Stimulated activated CD4-positive, alpha-beta T cell treated with anti-CD3 and anti-CD28 coated beads, Interleukin-12 subunit alpha, Interleukin-12 subunit beta, amount 100 ng/mL, for 48 hours (primary cell): Measurements from ENCODE around the gene IL7R.

Source experiments
- DNase-seq, 3 donors: peaks; one replicate each; pipeline ENCODE4 v3.0.0-alpha.2; 2020; ENCODE audit warnings: low read depth in 2 of 3, low spot score in 1 of 3

The IL7R gene, protein sequence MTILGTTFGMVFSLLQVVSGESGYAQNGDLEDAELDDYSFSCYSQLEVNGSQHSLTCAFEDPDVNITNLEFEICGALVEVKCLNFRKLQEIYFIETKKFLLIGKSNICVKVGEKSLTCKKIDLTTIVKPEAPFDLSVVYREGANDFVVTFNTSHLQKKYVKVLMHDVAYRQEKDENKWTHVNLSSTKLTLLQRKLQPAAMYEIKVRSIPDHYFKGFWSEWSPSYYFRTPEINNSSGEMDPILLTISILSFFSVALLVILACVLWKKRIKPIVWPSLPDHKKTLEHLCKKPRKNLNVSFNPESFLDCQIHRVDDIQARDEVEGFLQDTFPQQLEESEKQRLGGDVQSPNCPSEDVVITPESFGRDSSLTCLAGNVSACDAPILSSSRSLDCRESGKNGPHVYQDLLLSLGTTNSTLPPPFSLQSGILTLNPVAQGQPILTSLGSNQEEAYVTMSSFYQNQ

DNA sequence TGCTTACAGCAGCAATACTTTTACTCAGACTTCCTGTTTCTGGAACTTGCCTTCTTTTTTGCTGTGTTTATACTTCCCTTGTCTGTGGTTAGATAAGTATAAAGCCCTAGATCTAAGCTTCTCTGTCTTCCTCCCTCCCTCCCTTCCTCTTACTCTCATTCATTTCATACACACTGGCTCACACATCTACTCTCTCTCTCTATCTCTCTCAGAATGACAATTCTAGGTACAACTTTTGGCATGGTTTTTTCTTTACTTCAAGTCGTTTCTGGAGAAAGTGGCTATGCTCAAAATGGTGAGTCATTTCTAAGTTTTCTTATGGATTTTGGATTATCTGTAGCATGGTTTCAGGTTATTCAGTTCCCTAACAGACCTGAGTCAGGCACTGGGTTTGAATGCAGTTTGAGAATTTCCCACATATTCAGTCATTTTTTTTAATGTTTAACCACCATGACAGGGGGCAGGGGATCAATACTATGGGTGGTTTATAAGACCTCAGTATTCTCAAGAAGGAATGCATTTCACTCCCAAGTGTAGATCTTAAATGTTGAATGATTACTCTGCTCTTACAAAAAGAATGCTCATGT is at the start of gene IL7R:
Gene IL7R (plus strand): TSS at position 127 of the 587 bp plus-strand sequence. CDS start 87 bp downstream, at position 214.
- no peak for DNase-seq

DNA sequence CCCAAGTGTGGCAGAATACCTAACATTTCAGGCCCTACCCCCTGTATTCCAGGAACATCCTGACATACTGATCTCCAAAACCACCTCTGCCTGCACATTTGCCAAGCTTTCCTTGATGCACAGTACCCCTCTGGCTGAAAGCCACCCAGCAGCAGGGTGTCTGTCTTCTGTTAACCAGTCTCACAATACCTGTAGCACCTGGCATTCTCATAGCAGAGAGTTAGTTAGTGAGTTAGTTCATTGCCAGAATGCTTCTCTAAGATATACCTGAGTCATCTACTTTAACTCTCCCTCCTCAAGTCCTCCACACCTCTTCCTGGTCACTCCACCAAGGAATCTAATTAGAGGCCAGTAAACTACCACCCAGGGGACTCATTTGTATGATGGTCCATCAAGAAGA is 46.1 kb upstream of the IL7R start:
- DNase-seq: no peak

DNA sequence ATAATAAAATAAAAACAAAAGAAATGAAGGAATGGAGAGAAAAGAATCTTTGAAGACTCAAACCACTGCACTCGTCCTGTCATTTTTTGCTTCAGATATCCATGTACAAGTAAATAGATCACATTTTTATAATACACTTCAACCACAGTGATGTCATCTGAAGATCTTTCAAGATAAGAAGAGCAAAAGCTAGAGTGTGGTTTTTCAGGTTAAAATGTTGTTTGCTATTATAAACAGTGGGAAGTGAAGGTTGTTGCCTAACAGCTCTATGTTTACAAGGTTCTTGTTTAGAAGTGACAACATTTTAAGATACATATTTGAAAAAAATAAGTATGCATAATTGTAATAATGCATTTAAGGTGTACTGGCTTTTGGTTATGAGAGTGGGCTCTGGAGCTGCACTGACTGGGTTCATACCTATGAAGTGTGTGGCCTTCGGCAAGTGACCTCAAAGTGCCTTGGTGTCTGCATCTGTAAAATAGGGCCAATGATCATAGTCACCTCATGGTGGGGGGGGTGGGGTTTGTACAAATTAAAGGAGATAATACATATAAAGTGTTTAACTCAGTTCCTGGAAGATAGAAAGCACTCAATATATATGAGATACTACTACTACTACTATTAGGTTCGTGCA is 45.5 kb upstream of the IL7R start:
- no peak for DNase-seq

DNA sequence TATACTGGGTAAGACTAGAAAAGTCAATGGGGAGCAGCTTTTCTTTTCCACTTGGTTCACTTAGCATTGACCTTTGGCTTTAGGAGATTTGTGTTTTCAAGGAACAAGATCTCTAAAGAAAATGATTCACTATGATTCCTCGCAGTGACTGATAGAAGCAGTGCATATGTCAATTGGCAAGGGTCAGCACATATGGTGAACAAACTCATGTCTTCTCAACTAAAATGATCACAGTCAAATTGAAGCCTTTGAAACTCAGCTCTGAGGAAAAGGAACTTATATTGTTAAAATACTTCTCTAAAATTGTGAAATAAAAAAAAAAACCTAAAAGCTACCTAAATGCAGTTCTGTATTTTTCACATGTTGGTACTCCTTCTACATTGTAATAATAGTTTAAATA is 43.2 kb upstream of the IL7R start:
- no peak for DNase-seq

DNA sequence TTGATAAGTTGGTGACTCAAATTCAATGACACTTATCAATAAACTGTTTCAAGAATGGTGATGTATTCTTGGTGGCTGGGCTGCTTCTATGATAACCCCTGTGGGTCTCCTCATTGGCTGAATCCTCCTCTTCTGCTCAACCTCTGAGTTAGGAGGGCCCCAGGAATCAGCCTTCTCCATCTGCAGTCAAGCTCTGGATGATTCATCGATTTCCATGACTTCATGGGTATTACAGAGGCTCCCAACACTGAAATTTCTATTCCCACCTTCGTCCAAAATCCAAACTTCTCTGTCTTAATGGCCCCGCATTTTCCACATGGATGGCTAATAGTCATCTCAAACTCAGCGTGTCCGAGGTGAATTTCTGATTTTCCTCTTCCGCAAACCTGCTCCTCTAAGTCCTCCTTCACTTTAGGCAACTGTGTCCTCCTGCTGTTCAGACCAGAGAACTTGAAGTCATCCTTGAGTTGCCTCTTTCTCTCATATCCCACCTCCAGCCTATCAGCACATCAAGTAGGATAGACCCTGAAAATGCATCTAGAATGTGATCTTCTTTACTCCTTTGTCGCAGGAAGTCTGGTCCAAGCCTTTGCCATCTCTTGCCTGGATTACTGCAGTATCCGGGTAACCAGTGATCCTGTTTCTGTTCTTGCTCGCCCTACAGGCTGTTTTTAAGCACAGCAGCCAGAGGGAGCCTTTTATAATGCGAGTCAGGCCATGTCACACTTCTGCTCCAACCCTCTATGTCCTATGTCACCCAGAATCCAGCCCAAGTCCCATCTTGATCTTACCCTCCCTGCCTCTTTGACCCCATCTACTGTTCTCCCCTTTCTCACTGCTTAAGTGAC is 41.4 kb upstream of the IL7R start:
- peak in 1 of 3 donors; percentile 71 for DNase-seq

DNA sequence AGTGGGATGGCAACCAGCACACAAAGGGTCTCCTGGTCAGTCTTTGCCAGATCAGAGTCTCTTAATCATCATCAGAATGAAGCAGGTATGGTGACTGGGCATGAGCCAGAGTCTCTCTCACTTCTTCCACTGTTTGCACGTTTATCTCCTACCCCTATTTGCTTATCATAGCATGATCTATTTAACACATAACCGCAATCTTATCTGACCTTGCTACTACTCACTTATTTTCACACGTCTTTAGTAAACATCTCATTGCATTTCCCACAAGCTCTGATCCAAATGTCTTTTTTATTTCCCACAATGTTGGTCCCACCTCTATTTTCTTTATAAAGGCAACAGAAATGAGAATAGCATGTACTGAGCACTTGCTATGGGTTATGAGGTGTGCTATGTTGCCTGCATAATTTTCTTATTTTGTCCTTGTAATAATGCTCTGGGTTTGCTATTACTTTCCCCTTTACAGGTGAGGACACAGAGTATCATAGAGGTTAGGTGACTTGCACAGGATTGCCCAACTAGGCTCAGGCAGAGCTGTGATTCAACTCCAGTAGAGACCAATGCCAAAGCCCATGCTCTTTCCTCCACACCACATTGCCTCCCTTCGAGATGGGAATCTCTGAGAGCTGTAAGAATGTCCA is 39.7 kb upstream of the IL7R start:
- DNase-seq: no peak

DNA sequence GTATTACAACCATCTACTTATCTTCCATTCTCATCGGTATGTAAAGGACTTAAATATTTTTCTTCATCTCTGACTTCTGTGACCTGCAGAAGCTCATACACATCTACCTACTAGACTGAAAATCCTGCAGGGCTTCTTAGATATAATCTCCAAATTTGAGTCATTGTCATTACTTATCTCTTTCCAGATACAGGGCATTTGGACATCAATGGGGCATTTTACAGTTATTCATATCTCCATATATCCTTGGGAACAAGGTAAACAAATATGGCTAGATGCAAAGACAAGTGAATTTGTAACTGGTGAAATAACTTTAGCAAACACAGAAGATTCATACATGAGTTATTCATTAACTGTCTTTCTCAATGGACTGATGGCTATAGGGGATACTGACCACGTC is 37.7 kb upstream of the IL7R start:
- no peak for DNase-seq

DNA sequence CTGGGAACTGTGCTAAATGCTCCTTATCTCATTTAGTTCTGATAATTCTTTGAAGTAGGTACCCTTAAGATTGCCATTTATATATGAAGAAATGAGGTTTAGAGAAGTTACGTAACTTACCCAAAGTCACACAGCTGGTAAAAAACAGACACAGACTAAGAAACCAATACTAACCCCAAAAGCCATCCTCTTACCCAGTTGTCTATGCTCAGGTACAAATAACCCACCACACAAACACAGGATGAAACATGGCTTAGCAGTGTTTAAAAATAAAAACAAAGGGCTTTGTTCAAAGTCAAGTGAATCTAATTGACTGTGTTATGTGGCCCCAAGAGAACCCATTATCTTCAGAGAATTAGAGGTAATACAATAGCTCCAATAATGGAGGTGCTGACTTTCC is 37.0 kb upstream of the IL7R start:
- DNase-seq: no peak

DNA sequence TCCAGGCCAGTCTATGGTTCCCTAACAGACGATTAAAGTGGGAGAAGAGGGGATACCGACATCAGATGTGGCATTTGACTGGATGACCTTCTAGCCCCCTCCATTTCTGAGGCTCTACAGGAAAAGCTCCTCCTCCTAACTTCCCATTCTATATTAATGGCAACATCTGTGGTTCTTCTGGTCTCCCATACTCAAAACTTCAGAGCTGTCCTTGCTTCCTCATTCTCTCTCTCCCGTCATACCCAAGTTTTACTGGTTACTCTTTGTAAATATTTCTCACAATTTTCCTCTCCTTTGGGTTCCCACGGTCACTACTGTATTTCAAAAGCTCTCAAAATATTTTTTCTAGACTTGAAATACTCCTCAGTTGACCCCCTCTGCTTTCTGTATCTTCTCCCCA is 36.0 kb upstream of the IL7R start:
- DNase-seq: no peak

DNA sequence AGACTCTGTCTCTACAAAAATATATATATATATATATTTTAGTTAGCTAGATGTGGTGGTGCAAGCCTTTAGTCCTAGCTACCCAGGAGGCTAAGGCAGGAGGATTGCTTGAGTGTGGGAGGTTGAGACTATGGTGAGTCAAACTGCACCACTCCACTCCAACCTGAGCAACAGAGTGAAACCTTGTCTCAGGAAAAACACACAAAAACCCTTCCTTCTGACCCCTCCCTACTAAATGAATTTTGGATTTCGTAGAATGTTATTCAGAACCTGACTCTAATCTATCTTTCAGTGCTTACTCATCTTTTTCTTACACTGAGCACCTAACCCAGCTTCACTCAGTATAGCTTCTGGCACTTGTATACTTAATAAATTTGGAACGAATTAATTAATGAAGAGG is 35.2 kb upstream of the IL7R start:
- DNase-seq: no peak

DNA sequence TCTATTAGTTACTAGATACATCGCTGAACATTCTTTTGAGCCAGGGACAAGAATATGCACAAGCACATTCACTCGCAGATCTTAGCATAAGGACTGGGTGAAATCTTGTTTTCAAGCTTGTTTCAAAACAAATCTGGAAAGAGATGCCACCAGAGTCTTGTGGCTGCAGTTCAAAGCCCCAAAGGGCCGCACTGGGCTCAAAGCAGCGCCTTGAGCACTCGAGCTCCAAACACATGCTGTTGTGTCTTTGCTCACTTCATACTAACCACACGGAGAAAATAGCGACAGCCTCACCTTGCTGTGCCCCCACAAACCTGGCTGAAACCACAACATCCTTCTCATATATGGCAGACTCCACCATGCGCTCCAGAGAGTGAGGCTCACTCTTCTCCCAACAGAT is 34.2 kb upstream of the IL7R start:
- no peak for DNase-seq

DNA sequence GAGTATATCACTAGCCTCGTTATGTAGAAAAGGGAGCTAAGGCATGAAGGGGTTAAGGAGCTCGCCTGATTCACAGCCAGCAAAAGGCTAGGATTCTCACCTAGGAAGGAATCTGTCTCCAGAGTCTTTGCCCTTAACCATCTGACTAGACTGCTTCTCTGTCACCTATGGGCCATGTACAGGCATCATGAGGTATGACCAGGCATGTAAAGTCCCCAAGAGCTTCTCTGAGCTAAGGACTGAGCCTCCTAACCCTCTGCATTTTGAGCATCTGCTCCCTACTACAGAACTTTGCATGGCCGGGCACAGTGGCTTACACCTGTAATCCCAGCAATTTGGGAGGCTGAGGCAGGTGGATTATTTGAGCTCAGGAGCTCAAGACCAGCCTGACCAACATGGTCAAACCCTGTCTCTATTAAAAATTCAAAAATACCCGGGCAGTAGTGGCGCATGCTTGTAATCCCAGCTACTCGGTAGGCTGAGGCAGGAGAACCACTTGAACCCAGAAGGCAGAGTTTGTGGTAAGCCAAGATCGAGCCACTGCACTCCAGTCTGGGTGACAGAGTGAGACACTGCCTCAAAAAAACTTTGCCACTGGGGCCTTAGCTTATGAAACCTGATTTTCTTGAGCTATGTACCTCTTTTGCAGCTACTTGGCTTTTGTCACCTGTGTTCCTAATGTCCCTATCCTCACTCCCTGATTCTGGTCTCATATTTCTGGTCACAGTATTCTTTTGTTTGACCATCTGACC is 33.2 kb upstream of the IL7R start:
- DNase-seq: no peak

DNA sequence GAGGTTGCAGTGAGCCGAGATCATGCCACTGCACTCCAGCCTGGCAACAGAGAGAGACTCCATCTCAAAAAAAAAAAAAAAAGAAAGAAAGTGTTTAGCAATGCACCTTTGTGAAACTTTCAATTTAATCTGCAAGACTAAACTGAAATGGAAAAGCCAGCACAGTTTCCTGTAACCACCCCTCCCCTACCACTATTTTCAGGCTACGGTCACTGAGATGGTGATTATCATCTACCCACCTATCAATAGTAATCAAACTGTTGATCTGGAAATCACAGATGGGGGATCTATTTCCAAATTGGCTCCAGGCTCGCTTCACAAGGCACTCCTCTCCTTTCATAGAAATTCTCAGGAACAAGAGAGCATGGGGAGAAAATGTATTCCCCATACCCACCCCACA is 30.6 kb upstream of the IL7R start:
- no peak for DNase-seq

DNA sequence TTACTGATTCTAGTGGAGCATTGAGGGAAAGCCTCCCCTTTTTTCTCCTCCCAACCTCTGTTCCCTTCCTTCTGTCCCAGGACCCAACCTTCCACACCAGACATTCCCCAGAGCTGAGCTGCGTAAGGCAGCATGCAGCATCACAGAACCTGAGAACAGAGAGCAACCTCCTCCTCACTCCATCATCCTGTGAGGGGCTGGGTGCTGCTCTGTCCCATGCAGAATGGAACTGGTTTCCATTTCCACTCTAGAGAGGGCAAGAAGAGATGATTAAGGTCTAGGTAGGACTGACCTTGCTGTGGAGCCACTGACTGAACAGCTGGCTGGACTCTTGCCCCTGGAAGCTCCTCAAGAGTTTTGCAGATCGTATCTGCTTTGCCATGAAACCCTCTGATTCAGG is 30.1 kb upstream of the IL7R start:
- no peak for DNase-seq

DNA sequence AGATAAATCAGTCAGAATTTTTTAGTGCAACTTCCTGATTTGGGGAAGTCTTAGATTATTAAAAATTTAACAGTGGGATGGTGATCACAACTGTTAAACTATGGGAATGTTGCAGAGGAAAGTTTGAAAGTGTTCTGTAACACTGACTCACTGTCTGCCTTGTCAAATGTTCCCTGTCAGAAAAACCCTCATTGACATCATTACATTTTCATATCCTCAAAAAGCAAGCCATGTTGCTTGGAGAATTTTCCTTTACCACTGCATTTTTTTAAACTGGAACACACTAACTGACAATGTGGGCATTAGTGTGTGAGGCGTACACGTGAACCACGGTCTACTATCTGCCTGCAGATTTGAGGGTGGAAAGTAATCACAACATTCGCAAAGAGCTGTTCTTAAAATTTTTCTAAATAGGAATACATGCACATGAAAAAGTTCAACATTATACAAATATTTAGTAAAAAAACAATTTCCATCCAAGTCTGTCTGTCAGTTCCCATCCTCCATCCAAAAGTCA is 28.6 kb upstream of the IL7R start:
- DNase-seq: no peak

DNA sequence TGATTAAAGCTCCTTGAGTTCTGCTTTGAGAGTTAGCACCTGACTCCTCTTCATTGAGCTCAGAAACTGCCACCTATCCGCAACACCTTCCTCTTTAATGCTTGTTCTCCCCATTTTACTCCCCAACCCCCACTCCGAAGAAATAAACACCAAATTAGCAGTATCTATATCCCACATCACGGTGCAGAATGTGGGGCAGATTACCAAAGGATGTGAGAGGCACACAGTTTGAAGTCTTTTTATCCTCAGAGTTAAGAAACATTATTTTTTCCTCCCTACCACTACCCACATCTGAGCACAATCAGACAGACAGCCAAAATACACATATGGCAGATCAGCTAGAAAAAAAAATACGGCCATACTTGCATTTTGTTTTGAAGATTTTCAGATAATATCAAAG is 26.1 kb upstream of the IL7R start:
- no peak for DNase-seq

DNA sequence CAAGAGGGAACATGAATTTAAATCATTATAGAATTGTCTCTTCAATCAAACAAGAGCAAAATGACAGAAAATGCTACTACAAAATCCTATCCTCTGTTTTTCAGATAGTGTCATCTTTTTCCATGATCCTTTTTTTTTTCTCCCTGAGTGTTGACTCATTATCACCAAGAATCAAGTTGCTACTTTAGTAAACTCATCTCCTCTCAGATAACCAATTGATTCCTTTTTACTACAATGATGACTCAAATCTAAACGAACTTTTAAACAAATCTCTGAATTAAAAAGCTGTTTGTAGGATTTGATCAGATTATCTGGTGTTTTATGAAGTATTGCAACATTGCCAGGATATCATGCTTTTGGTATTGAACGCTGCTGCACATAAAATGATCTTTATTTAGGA is 23.9 kb upstream of the IL7R start:
- no peak for DNase-seq

DNA sequence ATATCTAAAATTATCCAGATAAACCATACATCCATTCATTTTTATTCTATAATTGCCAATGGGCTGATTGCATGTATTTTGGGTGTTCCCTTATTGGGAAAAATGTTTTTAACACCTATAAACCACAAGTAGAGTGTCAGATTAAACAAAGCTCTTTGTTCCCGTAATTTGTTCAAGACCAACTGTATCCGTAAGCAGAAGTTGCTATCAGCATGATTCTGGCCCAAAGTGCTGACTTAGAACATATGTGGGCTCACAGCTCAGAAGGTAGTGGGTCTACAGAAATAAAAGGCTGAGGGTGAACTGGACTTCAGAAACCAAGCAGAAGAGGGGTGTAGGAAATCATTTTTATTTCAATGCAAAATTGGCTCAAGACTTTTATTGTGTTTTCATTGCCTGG is 23.5 kb upstream of the IL7R start:
- no peak for DNase-seq

DNA sequence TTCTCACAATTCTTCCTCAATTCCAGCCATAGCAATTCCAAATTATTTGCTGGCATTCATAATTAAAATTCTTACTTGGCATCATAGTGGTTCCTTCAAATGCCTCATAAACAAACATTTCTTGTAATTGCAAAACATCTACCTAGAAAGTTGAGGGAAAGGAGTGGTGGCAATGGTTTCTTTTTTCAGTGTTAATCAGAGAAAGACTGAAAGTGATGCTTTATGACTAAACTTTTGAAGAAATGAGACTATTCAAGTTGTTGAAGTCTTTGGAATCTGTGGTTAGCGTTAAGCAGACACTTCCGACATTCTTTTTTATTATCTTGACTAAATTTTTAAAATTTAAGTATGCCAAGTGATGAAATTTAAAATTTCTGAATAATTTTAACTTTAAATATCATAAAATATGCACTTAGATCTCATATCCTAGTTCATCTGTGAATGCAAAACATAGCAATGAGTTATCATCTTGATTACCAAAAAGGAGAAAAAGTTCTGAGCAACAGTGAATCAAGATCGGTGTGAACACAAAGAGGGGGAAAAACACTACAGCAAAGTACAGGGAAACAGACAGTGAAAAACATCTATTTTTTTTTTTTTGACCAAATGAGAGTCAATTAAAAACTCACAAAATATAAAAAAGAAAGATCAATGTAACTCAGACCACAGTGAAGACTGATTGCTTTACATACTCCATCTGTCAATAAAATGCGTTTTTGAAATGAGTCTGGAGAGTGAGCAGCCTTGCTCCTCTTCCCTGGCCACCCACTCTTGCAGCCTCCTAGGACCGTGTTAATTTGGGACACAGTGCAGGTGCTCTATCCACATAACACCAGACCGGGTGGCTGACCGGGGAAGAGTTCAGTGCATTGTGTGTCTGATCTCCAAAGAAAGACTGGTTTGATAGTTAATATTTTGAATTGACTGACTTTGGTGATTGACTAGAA is 20.6 kb upstream of the IL7R start:
- DNase-seq: no peak
